GM21825 (cell line): ENCODE measurements around the gene IPCEF1.
A peak's percentile ranks its signal among the peaks of the same experiment; 100 is the strongest.
"Not testable (repeated sequence)": the region's sequence is repeated elsewhere in the genome, so short reads cannot be mapped to it uniquely, and the experiment has no call there.

Experiments
- ATAC-seq: cut with Tn5 transposase; IDR thresholded peaks from one replicate; pipeline ENCODE4 v1.9.1; 2021; ENCODE audit warnings: mild to moderate bottlenecking, moderate library complexity; ENCODE audit not compliant: unreplicated experiment

Gene IPCEF1

GRCh38 chr6:154249499-154250298 is 106.9 kb downstream of the IPCEF1 start:
- ATAC-seq, result peak; percentile 71

GRCh38 chr6:154247119-154247861 is 109.3 kb downstream of the IPCEF1 start:
- ATAC-seq, result peak; percentile 32

GRCh38 chr6:154246723-154247118 is 109.9 kb downstream of the IPCEF1 start:
- ATAC-seq, result no peak

- no peak for ATAC-seq
Measured at GRCh38 chr6:154245506-154245905, 111.1 kb downstream of the IPCEF1 start.

- ATAC-seq, result no peak
Measured at GRCh38 chr6:154243793-154244750, 112.5 kb downstream of the IPCEF1 start.

GRCh38 chr6:154242617-154243357 is 113.8 kb downstream of the IPCEF1 start:
- ATAC-seq, result no peak

GRCh38 chr6:154241581-154241980 is 115.0 kb downstream of the IPCEF1 start:
- ATAC-seq, result no peak

GRCh38 chr6:154241061-154241460 is 115.5 kb downstream of the IPCEF1 start:
- ATAC-seq, result not testable (repeated sequence)

- ATAC-seq, result no peak
Measured at GRCh38 chr6:154239392-154239791, 117.2 kb downstream of the IPCEF1 start.

- ATAC-seq, result no peak
Measured at GRCh38 chr6:154238831-154239230, 117.8 kb downstream of the IPCEF1 start.

GRCh38 chr6:154236646-154237301 is 119.8 kb downstream of the IPCEF1 start:
- no peak for ATAC-seq

- ATAC-seq, result peak; percentile 61
Measured at GRCh38 chr6:154234019-154234772, 122.4 kb downstream of the IPCEF1 start.

GRCh38 chr6:154233383-154233782 is 123.2 kb downstream of the IPCEF1 start:
- no peak for ATAC-seq

GRCh38 chr6:154232013-154232910 is 124.3 kb downstream of the IPCEF1 start:
- no peak for ATAC-seq

GRCh38 chr6:154230910-154231595 is 125.5 kb downstream of the IPCEF1 start:
- no peak for ATAC-seq

GRCh38 chr6:154230393-154230792 is 126.2 kb downstream of the IPCEF1 start:
- ATAC-seq, result no peak

GRCh38 chr6:154229786-154230185 is 126.8 kb downstream of the IPCEF1 start:
- ATAC-seq, result peak; percentile 71

- no peak for ATAC-seq
Measured at GRCh38 chr6:154228521-154228905, 128.1 kb downstream of the IPCEF1 start.
